Natural killer cell (primary cell): ENCODE measurements around the gene BTBD9. TPM values are rescaled to one million over a fixed set of nuclear protein-coding genes. Genes with fewer than 3 reads are reported as not detected.

Experiments
- ATAC-seq, 3 donors: fragments of 150-1000 bp in 2 of 3; fragments of 200-7000 bp in 1 of 3; cut with Tn5 transposase; 1 replicate in 1 of 3; 2 replicates in 2 of 3; pipeline ENCODE4 v1.10.0; 2021; ENCODE audit warnings: mild to moderate bottlenecking in 2 of 3, moderate library complexity in 2 of 3
- DNase-seq, 2 donors: peaks; one replicate each; pipeline versions ENCODE4 v3.0.0 to v3.0.0-alpha.2; 2013 to 2021; ENCODE audit warnings: mixed read lengths in 1 of 2
- H3K27ac ChIP-seq: one replicate; pipeline ENCODE4 v1.5.1; 2013; ENCODE audit warnings: mild to moderate bottlenecking, low read length
- H3K27me3 ChIP-seq: one replicate; pipeline ENCODE4 v1.6.1; 2013; ENCODE audit warnings: low read length; ENCODE audit not compliant: control insufficient read depth, insufficient read depth
- H3K36me3 ChIP-seq: one replicate; pipeline ENCODE4 v1.6.1; 2013; ENCODE audit warnings: low read length; ENCODE audit not compliant: control insufficient read depth, insufficient read depth
- H3K4me1 ChIP-seq: one replicate; pipeline ENCODE4 v1.6.1; 2013; ENCODE audit warnings: low read length; ENCODE audit not compliant: control insufficient read depth, insufficient read depth
- H3K4me3 ChIP-seq: one replicate; pipeline ENCODE4 v1.5.1; 2013; ENCODE audit warnings: low read length
- H3K9me3 ChIP-seq: one replicate; pipeline ENCODE4 v1.6.1; 2013; ENCODE audit warnings: low read length; ENCODE audit not compliant: control insufficient read depth, insufficient read depth
- H3K27ac Mint-ChIP-seq, 2 donors: one replicate each; pipeline ENCODE4 v1.8.0; 2022; ENCODE audit warnings: mild to moderate bottlenecking in 2 of 2, mixed read lengths in 2 of 2, moderate library complexity in 1 of 2
- H3K27me3 Mint-ChIP-seq, 2 donors: one replicate each; pipeline ENCODE4 v1.8.0; 2022; ENCODE audit warnings: low read depth in 2 of 2, mixed read lengths in 2 of 2
- H3K36me3 Mint-ChIP-seq: one replicate; pipeline ENCODE4 v1.8.0; 2022; ENCODE audit warnings: mixed read lengths
- H3K4me1 Mint-ChIP-seq, 2 donors: one replicate each; pipeline ENCODE4 v1.8.0; 2022; ENCODE audit warnings: mixed read lengths in 2 of 2
- H3K4me3 Mint-ChIP-seq: one replicate; pipeline ENCODE4 v1.8.0; 2022; ENCODE audit warnings: mild to moderate bottlenecking, moderate library complexity, mixed read lengths
- H3K9me3 Mint-ChIP-seq, 2 donors: one replicate each; pipeline ENCODE4 v1.8.0; 2022; ENCODE audit warnings: mixed read lengths in 2 of 2
- CTCF ChIP-seq: fragments of 200-600 bp; IDR thresholded peaks from one replicate; pipeline ENCODE4 v1.8.0; 2022; ENCODE audit warnings: antibody characterized with exemption
- WGBS: methylation state at CpG from one replicate; pipeline ENCODE4 v1.1.7; 2013; ENCODE audit warnings: missing lambda C conversion rate; ENCODE audit not compliant: insufficient coverage; 5-methylcytosine and 5-hydroxymethylcytosine counted together
- intact Hi-C: fragments of 100-400 bp; cut with micrococcal nuclease; formaldehyde crosslinking; loops from one replicate; pipeline ENCODE4 v1.14.2; 2022
- total RNA-seq, 4 donors: library from RNA; stranded (reverse); fragments of 120-200 nt in 1 of 4; gene quantifications; one replicate each; pipeline versions ENCODE4 v1.2.3 to v1.2.4, GENCODE V29; 2013 to 2022

BTBD9 gene
- total RNA-seq, 3 donors from 2014 or later (not counting 1 experiment from before 2014, with no cell fraction given), result 51.6 to 70.3 (median 54.3) TPM

- ATAC-seq, result no peak
- H3K9me3 ChIP-seq, result no peaks in the 10 kb centered on the region
- Mint-ChIP-seq H3K27ac (no peak overlapping the region), H3K9me3 (no peaks in the 10 kb centered on the region), H3K27me3 (no peaks in the 10 kb centered on the region), H3K4me1 (no peaks in the 10 kb centered on the region), H3K4me3 (no peak overlapping the region), H3K36me3 (no peaks in the 10 kb centered on the region)
- H3K27me3 ChIP-seq, result no peaks in the 10 kb centered on the region
- TF ChIP-seq CTCF, result no peak
- WGBS, result 92% methylated on average over 3 of the region's 4 CpGs
- no peaks in the 10 kb centered on the region for H3K4me1 ChIP-seq
- H3K27ac ChIP-seq, result no peak overlapping the region
- intact Hi-C loops, result no loop called here
- no peak for DNase-seq
- H3K4me3 ChIP-seq, result no peak overlapping the region
- H3K36me3 ChIP-seq, result no peaks in the 10 kb centered on the region
Measured at GRCh38 chr6:38554700-38555413, 84.9 kb downstream of the BTBD9 start.

- Histone ChIP-seq H3K27me3 (no peaks in the 10 kb centered on the region), H3K9me3 (no peaks in the 10 kb centered on the region), H3K4me3 (no peak overlapping the region), H3K4me1 (no peaks in the 10 kb centered on the region), H3K36me3 (no peaks in the 10 kb centered on the region), H3K27ac (no peak overlapping the region)
- Mint-ChIP-seq H3K27ac (no peak overlapping the region), H3K4me3 (no peak overlapping the region), H3K9me3 (no peaks in the 10 kb centered on the region), H3K4me1 (no peaks in the 10 kb centered on the region), H3K27me3 (no peaks in the 10 kb centered on the region), H3K36me3 (no peaks in the 10 kb centered on the region)
- intact Hi-C loops, result no loop called here
- ATAC-seq, result no peak
- no peak for TF ChIP-seq CTCF
- DNase-seq, result no peak
Measured at GRCh38 chr6:38554014-38554413, 85.7 kb downstream of the BTBD9 start.

GRCh38 chr6:38552121-38552520 lies 87.6 kb downstream of the BTBD9 start:
- Histone ChIP-seq H3K4me3 (no peak overlapping the region), H3K4me1 (no peaks in the 10 kb centered on the region), H3K27ac (no peak overlapping the region), H3K27me3 (no peaks in the 10 kb centered on the region), H3K9me3 (no peaks in the 10 kb centered on the region), H3K36me3 (no peaks in the 10 kb centered on the region)
- Mint-ChIP-seq H3K36me3 (no peaks in the 10 kb centered on the region), H3K4me3 (no peak overlapping the region), H3K4me1 (no peaks in the 10 kb centered on the region), H3K27ac (no peak overlapping the region), H3K9me3 (no peaks in the 10 kb centered on the region), H3K27me3 (no peaks in the 10 kb centered on the region)
- intact Hi-C loops, result no loop called here
- DNase-seq, result no peak
- no peak for ATAC-seq
- 73% methylated on average over 3 of the region's 3 CpGs for WGBS
- no peak for TF ChIP-seq CTCF

GRCh38 chr6:38549795-38550194 lies 89.9 kb downstream of the BTBD9 start:
- H3K36me3 ChIP-seq, result no peaks in the 10 kb centered on the region
- 87% methylated on average over 5 of the region's 5 CpGs for WGBS
- DNase-seq (no peak), ATAC-seq (no peak)
- H3K4me1 Mint-ChIP-seq, result no peaks in the 10 kb centered on the region
- H3K36me3 Mint-ChIP-seq, result no peaks in the 10 kb centered on the region
- no peak overlapping the region for H3K4me3 Mint-ChIP-seq
- H3K4me1 ChIP-seq, result no peaks in the 10 kb centered on the region
- TF ChIP-seq CTCF, result no peak
- intact Hi-C loops, result no loop called here
- no peaks in the 10 kb centered on the region for H3K9me3 Mint-ChIP-seq
- no peaks in the 10 kb centered on the region for H3K27me3 Mint-ChIP-seq
- H3K9me3 ChIP-seq, result no peaks in the 10 kb centered on the region
- H3K27me3 ChIP-seq, result no peaks in the 10 kb centered on the region
- no peak overlapping the region for H3K27ac Mint-ChIP-seq
- H3K27ac ChIP-seq, result no peak overlapping the region
- H3K4me3 ChIP-seq, result no peak overlapping the region
